Measurements from ENCODE around the gene RNF214.

Gene RNF214

GRCh38 chr11:117282956-117283355 lies 50.5 kb downstream of the RNF214 start:
- no peak for DNase-seq (ENCODE audit: low spot score)

DNA sequence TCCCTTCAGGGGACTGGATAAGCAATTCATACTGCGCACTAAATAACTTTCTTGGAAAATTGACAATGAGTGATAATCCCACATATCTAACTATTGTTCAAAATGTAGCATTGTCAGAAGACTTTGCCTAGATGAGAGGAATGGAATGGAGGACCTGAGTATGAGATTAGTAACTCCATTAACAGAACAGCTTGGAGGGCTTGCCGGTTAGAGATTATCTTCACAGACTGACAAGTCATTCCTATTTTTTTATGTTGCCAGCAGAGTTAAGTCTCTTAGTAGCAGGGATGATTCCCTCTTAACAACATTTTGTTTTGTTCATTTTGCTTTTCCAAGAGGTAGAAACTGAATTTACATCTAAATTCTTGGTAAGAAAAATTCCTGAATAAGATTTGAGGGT lies 51.6 kb downstream of the RNF214 start:
- DNase-seq (ENCODE audit: low spot score), result no peak

DNA sequence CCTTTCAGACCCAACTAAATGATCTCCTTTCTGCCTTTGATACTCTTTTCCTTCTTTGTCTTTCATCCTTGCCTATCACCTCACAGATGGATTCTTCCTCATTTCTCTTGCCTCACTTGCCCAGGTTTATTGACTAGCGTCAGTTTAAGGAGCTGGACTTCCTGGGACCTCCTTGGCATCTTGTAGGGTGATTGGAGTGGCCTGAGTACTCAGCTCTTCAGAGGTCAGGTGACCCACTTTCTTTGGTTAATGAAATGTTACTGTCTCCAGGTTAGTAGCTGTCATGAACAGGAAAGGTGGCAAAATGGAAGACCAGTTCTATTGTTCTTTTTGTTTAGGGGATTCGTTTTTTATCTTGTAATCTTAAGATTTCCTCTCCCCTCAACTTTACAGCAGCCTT lies 54.1 kb downstream of the RNF214 start:
- DNase-seq (ENCODE audit: low spot score), result no peak

DNA sequence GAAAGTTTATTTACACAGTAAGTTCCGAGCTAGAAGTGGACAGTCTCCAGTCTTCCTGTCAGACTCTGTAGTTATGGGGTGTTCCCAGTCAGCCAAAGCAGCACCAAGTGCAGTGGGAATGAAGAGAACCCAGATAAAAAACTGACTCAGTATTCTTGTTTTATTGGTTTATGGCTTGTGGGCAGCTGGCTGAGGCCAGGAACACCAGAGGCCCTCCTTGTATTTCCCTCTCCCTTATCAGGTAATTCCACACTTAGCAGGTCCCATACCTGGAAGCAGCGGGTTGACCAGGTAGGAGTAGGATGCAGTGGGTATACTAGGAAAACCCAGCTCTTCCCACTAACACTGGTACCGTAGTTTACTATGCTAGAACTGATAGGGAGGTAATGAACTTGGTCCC lies 55.2 kb downstream of the RNF214 start:
- no peak for DNase-seq (ENCODE audit: low spot score)

DNA sequence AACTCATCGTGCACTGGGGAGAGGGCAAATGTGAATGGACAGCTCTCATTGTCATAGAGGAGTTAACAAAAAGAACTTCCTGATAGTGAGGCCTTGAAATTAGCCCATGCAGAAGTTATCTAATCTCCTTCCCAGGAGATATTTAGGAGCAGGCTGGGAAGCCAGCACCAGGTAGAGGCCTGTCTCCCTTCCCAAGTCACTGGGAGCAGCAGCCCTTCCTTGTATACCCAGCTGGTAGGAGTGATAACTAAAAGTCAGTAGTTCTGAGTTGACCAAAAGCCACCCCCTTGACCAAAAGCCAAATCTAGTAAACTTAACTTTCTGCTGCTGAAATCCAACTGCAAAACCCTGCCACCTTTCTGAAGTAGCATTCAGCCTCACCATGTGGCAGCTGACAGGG lies 57.3 kb downstream of the RNF214 start:
- no peak for DNase-seq (ENCODE audit: low spot score)

GRCh38 chr11:117290809-117291396 lies 58.4 kb downstream of the RNF214 start, which contains the start of gene BACE1-AS:
TSS of gene BACE1-AS (plus strand) at chr11:117291346.
- no peak for DNase-seq (ENCODE audit: low spot score)

DNA sequence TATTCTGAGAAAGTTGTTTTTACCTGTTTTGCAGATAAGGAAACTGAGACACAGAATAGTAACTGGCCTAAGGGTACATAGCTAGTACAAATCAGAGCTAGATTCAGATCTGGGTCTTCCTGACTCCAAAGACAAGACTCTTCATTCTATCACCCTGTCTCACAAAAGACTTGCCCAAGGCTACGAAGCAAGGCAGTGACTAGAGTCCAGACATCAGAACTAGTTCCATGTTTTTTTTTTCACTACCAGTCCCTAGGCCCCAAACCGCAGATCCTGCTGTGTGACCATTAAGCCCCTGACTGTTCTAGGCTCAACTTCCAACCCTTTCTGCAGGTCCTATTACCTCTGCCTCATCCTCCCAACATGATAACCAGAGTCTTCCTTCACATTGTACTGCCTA lies 60.1 kb downstream of the RNF214 start:
- DNase-seq (ENCODE audit: low spot score), result no peak

DNA sequence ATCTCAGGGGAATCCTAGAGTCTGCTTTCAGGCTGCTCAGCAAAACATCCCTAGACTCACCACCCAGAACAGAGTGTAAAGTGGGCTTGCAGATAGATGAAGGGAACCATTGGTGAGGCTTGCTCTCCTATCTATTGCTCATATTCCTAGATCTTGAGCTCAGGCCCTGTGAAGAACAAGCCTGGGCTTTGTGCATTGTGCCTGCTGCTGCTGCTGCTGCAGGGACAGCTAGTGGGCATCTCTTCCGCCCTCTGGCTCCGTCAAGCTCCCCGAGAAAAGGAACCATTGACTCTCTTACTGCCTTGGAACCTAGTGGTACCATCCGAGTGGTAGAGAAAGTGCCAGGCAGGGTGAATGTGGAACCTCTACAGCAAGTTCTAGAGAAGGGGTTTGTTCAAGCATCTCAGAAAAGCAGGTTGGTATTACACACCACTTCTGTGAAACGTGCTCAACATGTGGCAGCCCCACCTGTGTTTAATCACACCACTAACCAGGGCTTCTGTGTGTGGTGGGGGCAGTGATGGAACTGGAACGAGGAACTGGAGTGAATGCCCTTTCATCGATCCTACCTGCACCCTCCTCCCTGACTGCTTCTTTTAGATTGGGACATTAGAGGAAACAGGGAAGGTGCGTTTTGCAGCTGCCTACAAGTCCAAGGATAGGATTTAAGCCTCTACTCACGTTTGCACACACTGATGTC lies 63.1 kb downstream of the RNF214 start:
- DNase-seq (ENCODE audit: low spot score), result no peak

DNA sequence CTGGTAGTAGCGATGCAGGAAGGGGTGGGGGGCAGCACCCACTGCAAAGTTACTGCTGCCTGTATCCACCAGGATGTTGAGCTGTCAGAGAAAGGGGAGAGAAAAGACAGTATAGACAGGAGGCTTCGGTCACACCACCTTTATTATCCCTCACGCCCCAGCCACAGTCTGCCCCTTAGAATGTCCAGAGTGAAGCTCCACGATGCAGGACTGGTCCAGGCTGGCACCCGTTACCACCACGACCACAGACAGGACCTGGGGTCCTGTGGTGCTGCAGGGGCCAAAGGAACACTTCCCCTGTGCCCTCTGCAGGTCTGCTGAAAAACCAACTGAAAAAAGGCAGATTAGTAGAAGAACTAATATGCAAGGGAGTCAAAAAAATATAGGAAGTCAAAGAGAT lies 64.4 kb downstream of the RNF214 start:
- no peak for DNase-seq (ENCODE audit: low spot score)

GRCh38 chr11:117298195-117298594 lies 65.7 kb downstream of the RNF214 start:
- DNase-seq (ENCODE audit: low spot score), result no peak

DNA sequence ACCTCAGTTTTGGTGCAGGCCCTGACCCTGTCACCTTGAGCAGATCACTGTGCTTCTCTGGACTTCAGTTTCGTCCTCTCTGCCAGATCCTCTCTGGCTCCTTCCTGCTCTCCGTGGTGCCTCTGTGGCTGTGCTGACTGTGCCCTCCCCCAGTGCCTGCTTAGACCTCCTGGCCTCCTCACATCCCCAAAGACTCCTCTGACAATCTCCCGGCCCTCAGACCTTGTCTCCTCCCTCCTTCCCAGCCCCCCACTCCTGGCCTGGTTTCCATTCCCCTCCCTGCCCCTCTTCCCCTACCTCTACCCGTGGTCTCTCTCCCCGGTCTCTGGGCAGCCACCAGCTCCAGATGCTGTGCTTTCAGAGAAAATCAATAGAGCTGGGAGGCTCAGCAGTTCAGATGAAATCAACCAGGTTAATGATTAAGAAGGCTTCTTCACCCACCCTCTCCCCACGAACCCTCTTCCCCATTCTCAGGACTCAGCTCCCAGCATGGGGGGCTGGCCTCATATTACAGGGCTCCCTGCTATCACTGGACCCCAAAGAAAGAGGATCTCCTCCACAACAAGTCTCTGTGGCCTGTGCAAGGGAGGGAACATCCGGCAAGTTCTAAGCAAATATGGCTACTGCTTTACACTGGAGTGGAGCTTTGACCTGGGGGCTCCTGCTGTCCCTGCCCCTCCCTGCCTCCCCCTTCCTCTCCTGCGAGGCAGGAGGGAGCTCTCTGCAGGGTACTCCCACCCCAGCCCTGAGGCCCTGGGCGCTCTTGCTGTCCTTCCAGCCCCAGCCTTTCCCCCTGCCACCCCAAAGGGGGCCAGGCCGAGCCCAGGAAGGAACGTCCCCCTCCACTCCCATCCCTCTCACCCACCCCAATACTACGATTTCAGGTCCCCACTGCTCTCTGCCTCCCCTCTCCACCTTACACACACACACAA lies 67.1 kb downstream of the RNF214 start:
- no peak for DNase-seq (ENCODE audit: low spot score)

- no peak for DNase-seq (ENCODE audit: low spot score)
Measured at GRCh38 chr11:117300283-117300663, 67.8 kb downstream of the RNF214 start.

DNA sequence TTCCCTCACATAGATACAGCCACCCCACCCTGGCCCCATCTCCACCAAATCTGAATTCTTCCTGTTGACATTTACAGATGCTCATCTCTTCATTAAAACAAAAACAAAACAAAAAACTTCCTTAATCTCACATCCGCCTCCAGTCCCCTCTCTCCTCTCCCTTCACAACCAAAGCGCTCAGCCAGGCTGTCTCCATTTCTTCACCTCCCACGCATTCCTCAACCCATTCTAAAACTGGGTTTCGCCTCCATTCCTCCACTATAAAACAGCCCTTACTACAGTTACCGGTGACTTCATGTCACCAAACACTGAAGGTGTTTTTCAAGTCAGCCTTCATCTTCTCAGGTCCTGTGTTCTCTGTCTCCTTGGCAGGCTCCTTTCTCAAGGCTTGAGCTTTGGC lies 68.3 kb downstream of the RNF214 start:
- no peak for DNase-seq (ENCODE audit: low spot score)

DNA sequence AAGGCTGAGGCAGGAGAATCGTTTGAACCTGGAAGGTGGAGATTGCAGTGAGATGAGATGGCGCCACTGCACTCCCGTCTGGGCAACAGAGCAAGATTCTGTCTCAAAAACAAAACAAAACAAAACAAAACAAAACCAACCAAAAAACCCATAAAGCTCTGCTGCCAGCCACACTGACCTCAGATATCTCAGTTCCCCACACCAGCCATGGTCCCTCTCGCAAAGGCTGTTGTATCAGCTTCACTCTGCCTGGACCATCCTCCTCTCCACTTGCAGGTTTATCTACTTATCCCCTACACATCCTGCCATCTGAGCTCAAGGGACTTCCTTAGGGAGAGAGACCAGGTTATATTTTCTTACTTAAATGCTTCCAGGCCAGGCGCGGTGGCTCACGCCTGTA lies 69.8 kb downstream of the RNF214 start:
- no peak for DNase-seq (ENCODE audit: low spot score)

- DNase-seq (ENCODE audit: low spot score), result no peak
Measured at GRCh38 chr11:117303101-117303500, 70.6 kb downstream of the RNF214 start.

DNA sequence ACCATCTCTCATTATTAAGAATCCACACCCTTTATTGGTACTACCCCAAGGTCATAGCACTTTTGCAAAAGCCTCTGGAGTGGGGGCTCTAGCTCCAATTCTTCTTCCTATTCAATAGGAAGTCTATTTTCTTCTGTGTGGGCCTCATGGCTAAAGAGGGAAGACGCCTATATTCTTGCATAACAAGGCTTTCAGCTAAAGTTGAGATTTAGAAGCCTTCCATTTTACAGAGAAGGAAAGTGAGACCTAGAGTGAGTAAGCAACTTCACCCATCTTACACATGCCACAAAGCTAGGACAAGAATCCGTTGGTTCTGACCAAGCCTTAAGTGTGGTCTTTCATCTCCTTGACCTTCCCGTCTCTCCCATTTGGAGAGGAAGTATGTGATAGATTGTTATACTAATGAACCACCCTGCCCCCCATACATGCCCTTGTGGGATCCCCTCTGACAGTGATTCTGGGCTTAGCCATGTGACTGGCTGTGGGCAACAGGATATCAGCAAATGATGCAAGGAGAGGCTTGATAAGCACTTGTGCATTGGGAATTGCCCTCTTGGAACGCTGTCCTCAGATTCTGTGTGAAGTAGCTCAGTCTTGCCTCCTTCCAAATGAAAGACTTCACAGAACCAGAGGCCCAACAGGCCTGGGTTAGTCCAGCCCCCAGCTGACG lies 71.3 kb downstream of the RNF214 start:
- no peak for DNase-seq (ENCODE audit: low spot score)

DNA sequence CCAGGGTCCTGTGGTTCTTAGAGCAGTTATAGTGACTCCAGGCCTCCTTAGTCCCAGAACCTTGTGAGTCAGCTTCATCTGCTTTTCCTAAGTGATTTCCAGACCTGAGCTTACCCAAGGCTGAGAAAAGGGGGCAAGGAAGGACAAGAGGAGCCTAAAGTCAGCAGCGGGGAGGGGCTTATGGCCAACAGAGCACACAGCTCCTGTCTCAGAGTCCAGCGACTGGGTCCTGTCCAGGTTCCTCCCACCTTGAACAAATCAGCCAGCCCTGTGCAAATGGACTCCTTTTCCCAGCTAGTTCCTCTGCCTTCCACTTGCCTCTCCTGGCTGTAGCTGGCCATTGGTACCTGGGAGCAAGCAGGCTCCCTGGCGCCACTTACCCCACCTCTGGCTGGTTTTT lies 72.7 kb downstream of the RNF214 start:
- no peak for DNase-seq (ENCODE audit: low spot score)

GRCh38 chr11:117309310-117309709 lies 76.8 kb downstream of the RNF214 start:
- no peak for DNase-seq (ENCODE audit: low spot score)

DNA sequence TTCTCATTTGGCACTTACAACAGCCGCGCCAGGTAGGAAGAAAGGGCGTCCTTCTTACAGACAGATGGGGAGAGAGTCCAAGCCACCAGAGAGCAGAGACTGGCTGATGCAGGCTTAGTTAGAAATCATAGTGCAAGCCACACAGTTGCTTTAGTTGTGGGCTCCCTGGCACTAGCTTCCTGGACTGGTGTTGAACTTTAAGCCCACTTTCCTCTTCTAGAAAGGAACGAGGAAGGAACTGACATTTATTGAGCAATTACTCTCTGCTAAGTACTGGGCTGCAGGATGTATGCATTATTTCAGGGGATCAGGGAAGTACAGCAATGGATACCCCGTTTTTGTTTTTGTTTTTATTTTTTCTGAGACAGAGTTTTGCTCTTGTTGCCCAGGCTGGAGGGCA lies 80.6 kb downstream of the RNF214 start:
- DNase-seq (ENCODE audit: low spot score), result no peak

- no peak for DNase-seq (ENCODE audit: low spot score)
Measured at GRCh38 chr11:117313828-117314768, 81.6 kb downstream of the RNF214 start.

GRCh38 chr11:117314840-117315239 lies 82.4 kb downstream of the RNF214 start:
- DNase-seq (ENCODE audit: low spot score), result no peak
